ENCODE measurements around the gene HMGCS1.
"Not testable (repeated sequence)": the region's sequence is repeated elsewhere in the genome, so short reads cannot be mapped to it uniquely, and the experiment has no call there.

HMGCS1 gene

GRCh38 chr5:43274435-43275114 is 38.6 kb downstream of the HMGCS1 start:
- no peak for DNase-seq (ENCODE audit: low read depth in 2 of 2)

DNA sequence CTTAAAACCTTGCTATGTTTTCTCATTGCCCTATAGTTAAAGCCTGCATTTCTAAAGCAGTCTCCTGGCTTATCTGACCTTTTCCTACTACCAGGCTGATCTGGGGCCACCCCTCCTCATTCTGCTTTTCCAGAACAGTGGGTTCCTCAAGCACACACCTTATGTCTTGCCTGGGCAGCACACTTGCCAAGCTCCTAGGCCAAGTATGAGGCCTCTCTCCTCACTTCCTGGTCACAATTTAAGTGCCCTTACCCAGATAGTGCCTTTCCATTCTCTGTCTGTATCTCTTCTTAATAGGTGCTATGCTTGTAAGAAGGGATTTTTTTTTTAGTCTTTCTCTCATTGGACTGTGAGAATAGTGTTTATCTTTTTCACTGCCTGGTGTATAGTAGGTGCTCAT is 39.7 kb downstream of the HMGCS1 start:
- no peak for DNase-seq (ENCODE audit: low read depth in 2 of 2)

GRCh38 chr5:43270645-43271044 is 42.6 kb downstream of the HMGCS1 start:
- no peak for DNase-seq (ENCODE audit: low read depth in 2 of 2)

GRCh38 chr5:43268188-43268820 is 44.9 kb downstream of the HMGCS1 start:
- no peak for DNase-seq (ENCODE audit: low read depth in 2 of 2)

- not testable (repeated sequence) for DNase-seq (ENCODE audit: low read depth in 2 of 2)
Observed at GRCh38 chr5:43262269-43262668, 50.9 kb downstream of the HMGCS1 start.

GRCh38 chr5:43258116-43258515 is 55.1 kb downstream of the HMGCS1 start:
- DNase-seq (ENCODE audit: low read depth in 2 of 2): no peak

DNA sequence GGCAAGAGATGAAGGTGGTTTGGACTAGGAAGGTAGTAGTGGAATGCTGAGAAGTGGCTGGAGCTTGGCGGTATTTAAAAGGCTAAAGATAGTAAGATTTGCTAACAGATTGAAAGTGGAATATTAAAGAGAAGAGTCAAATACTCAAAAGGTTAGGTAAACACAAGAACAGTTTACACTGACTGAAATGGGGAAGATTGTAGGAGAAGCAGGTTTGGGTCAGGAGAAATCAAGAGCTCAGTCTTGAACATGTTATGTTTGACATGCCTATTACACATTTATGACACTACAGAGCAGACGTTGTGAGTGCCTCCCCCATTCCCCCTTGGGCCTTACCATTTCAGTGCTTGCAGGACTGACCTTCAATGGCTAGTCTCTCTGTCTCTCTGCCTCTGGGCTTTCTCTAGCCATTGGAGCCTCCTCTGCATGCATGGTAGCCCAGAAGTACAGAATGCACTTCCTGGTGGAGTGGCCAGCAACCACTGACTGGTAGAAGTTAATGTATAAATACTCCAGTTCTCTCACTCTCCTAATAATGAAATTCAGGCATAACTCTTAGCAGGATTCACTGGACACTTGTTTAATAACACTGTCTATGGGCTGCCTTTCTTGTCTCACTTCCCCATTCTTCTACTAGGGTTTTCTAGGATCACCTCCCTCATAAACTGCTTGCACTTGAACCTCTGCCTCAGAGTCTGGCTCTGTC is 56.8 kb downstream of the HMGCS1 start:
- no peak for DNase-seq (ENCODE audit: low read depth in 2 of 2)

GRCh38 chr5:43255704-43256103 is 57.5 kb downstream of the HMGCS1 start:
- DNase-seq (ENCODE audit: low read depth in 2 of 2): no peak

DNA sequence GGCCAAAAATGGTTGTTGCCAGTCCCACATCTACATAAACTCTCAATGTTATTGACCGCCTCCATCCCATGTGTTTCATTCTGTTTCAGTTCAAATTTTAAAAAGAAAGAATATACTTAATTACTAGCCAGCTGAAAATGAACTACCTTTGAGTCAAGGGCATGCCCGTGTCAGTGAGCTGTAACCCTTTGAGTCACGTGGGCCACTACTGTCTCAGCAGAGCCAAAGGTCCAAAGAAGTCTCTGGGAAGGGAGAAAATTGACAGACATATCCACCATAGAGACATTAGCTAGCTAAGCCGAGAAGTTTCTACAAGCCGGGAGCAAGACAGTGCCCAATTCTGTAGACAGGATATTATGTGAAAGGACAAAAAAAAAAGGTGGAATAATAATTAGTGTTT is 61.5 kb downstream of the HMGCS1 start:
- no peak for DNase-seq (ENCODE audit: low read depth in 2 of 2)

- DNase-seq (ENCODE audit: low read depth in 2 of 2): peak in 1 of 2 donors; percentile 7
Observed at GRCh38 chr5:43245724-43246385, 67.4 kb downstream of the HMGCS1 start.

GRCh38 chr5:43244823-43245565 is 68.2 kb downstream of the HMGCS1 start:
- no peak for DNase-seq (ENCODE audit: low read depth in 2 of 2)

- DNase-seq (ENCODE audit: low read depth in 2 of 2): no peak
Observed at GRCh38 chr5:43243270-43243669, 69.9 kb downstream of the HMGCS1 start.

DNA sequence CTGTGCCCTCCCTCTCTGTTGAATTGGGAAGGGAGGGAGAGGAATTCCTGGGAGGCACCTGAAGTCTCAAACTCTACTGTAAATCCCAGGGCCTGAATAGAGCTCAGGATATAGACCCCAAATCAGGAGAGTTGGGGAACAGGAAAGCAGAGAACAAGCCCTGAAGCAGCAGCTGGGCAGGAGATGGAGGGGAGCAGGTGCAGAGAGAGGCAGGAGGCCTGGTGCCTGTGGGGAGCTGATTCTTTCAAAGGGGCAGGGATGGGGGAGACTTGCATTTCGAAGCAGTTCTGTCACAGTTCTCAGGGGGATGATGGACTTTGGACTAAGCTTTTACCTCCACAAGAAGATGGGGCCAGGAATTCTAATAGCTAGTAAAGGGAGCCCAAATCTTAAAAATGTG is 71.0 kb downstream of the HMGCS1 start:
- no peak for DNase-seq (ENCODE audit: low read depth in 2 of 2)

Measured in stimulated activated CD4-positive, alpha-beta T cell treated with anti-CD3 and anti-CD28 coated beads, Interleukin-4, amount 100 ng/mL, for 48 hours (primary cell).